Activated CD8-positive, alpha-beta memory T cell treated with anti-CD3 and anti-CD28 coated beads for 36 hours (primary cell): ENCODE results near the gene TMEM114. TPM values are rescaled to one million over a fixed set of nuclear protein-coding genes. Genes with fewer than 3 reads are reported as not detected.

Experiments
- CTCF ChIA-PET: fragments of 350-600 bp; sonication (Branson Sonifier 250); formaldehyde crosslinking; loops from one replicate; lab custom pipeline; 2021; ENCODE audit warnings: antibody characterized with exemption; lab: Charles Lee
- POLR2A ChIA-PET: fragments of 350-600 bp; sonication (Branson Sonifier 250); formaldehyde crosslinking; loops from one replicate; lab custom pipeline; 2021; ENCODE audit warnings: antibody characterized with exemption; lab: Charles Lee
- total RNA-seq, 2 experiments: library from RNA; stranded (reverse); gene quantifications; one replicate each; pipeline ENCODE4 v1.2.3, GENCODE V29; 2021

Gene TMEM114
- total RNA-seq, 2 experiments from 2014 or later = not detected

DNA sequence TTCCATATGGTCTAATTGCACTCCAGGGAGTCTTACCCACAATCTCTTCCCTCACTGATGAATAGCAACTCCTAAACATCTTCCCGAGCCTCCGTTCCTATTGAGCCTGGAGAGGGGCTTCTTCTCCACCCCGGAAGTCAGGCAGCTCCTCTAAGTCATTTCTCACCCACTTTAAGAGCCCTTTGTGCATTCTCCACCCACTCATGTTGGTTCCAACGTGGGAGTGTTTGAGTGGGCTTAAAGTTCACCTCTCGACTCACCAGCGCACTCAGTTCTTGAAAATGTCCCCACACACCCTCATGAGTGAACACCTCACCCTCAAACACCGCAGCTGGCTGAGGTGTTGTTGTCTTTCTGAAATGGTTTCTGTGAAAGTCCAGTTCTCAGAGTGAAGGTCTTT is 67.6 kb downstream of the TMEM114 start:
- ChIA-PET POLR2A (no interaction called here), CTCF (no interaction called here)

DNA sequence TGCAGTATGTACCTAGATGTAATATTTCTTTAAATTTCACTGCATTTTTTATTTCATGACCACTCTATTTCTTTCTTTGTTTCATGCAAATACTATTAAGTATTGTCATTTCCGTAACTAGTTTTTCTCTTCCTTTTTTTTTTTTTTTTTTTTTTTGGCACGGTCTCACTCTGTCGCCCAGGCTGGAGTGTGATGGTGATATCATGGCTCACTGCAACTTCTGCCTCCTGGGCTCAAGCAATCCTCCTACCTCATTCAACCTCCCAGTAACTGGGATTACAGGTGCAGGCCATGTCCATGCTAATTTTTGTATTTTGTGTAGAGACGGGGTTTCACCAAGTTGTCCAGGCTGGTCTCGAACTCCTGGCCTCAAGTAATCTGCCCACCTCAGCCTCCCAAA is 70.7 kb downstream of the TMEM114 start:
- ChIA-PET POLR2A (no interaction called here), CTCF (no interaction called here)

Other genes starting within 250 kb of the TMEM114 start
- 10 to 100 TPM; 26.2 to 27.2 TPM for gene METTL22, start 31.2 kb upstream of the TMEM114 start, total RNA-seq
- gene ABAT, start 84.1 kb upstream of the TMEM114 start, total RNA-seq = 10 to 100 TPM in 1 of 2 experiments, 1 to 10 TPM in 1; 9.8 to 10.7 TPM
- gene TMEM186, start 207.1 kb upstream of the TMEM114 start, total RNA-seq = 10 to 100 TPM; 15.9 to 16.8 TPM
- gene PMM2, start 207.3 kb upstream of the TMEM114 start, total RNA-seq = 10 to 100 TPM; 54.6 to 56.4 TPM